Activated CD4-positive, alpha-beta T cell treated with anti-CD3 and anti-CD28 coated beads for 1 hour (primary cell): Measurements from ENCODE around the gene OBSL1.
A peak's percentile ranks its signal among the peaks of the same experiment; 100 is the strongest.

ENCODE experiments used
- DNase-seq: peaks from one replicate; pipeline ENCODE4 v3.0.0-alpha.2; 2020

OBSL1 gene

GRCh38 chr2:219548990-219549389, 22.3 kb downstream of the OBSL1 start:
- DNase-seq, result no peak

GRCh38 chr2:219547621-219548020, 23.7 kb downstream of the OBSL1 start:
- no peak for DNase-seq

- DNase-seq, result no peak
Measured at GRCh38 chr2:219545943-219546352, 25.4 kb downstream of the OBSL1 start.

GRCh38 chr2:219545295-219545942, 25.9 kb downstream of the OBSL1 start:
- DNase-seq, result no peak

- no peak for DNase-seq
Measured at GRCh38 chr2:219544567-219544966, 26.8 kb downstream of the OBSL1 start.

GRCh38 chr2:219543596-219544358, 27.6 kb downstream of the OBSL1 start, which contains the start of the genes CHPF and TMEM198:
CHPF (minus strand) TSS chr2:219543809; CDS start chr2:219543538, 271 bp downstream.
TMEM198 (plus strand) TSS chr2:219544028; CDS start chr2:219544728, 700 bp downstream.
- DNase-seq, result peak; percentile 87

- no peak for DNase-seq
Measured at GRCh38 chr2:219542931-219543595, 28.3 kb downstream of the OBSL1 start.

- DNase-seq, result peak; percentile 77
Measured at GRCh38 chr2:219541611-219542180, 29.6 kb downstream of the OBSL1 start.

GRCh38 chr2:219540784-219541504, 30.4 kb downstream of the OBSL1 start:
- no peak for DNase-seq

- DNase-seq, result no peak
Measured at GRCh38 chr2:219539926-219540678, 31.2 kb downstream of the OBSL1 start.

- DNase-seq, result no peak
Measured at GRCh38 chr2:219538956-219539788, 32.2 kb downstream of the OBSL1 start.

- DNase-seq, result no peak
Measured at GRCh38 chr2:219538504-219538951, 32.8 kb downstream of the OBSL1 start.

- DNase-seq, result no peak
Measured at GRCh38 chr2:219537657-219538488, 33.5 kb downstream of the OBSL1 start.

- DNase-seq, result no peak
Measured at GRCh38 chr2:219536967-219537366, 34.4 kb downstream of the OBSL1 start.

GRCh38 chr2:219536425-219536824, 34.9 kb downstream of the OBSL1 start:
- no peak for DNase-seq

- no peak for DNase-seq
Measured at GRCh38 chr2:219533930-219534661, 37.2 kb downstream of the OBSL1 start.

- no peak for DNase-seq
Measured at GRCh38 chr2:219532378-219532649, 39.0 kb downstream of the OBSL1 start.

GRCh38 chr2:219531639-219532377, 39.5 kb downstream of the OBSL1 start:
- no peak for DNase-seq
